ENCODE measurements around the gene RTL5. TPM values are rescaled to one million over a fixed set of nuclear protein-coding genes. Genes with fewer than 3 reads are reported as not detected.

Gene RTL5
- total RNA-seq, 4 donors from 2014 or later = 8.0 to 19.8 (median 13.3) TPM

GRCh38 chrX:72080150-72080549, 51.6 kb downstream of the RTL5 start:
- Histone ChIP-seq H3K4me1 (peaks cover 6 to 51% (median 32%) of the 10 kb centered on the region in 4 donors), H3K4me3 (peak overlapping the region; percentile 21 to 34 (median 30)), H3K36me3 (no peaks in the 10 kb centered on the region), H3K27ac (replicated peaks in 1 of 4) (peak overlapping the region; percentile 32 to 62 (median 55)), H3K9me3 (no peaks in the 10 kb centered on the region), H3K27me3 (peaks cover 0 to 4% (median 0%) of the 10 kb centered on the region in 4 donors)
- intact Hi-C loops (cut with DNase I) = no loop called here
- no peak for DNase-seq (ENCODE audit: extremely low spot score)
- WGBS = 64% methylated on average over 6 of the region's 7 CpGs
- TF ChIP-seq EP300 (IDR thresholded peaks at IDR 0.05) = no peak
- TF ChIP-seq POLR2AphosphoS5 (IDR thresholded peaks at IDR 0.05) = no peak
- TF ChIP-seq POLR2A (IDR thresholded peaks at IDR 0.05; ENCODE audit: low read depth) = no peak
- no peak for TF ChIP-seq CTCF (IDR thresholded peaks at IDR 0.05)

GRCh38 chrX:72079607-72080006, 52.1 kb downstream of the RTL5 start:
- H3K9me3 ChIP-seq = no peaks in the 10 kb centered on the region
- intact Hi-C loops (cut with DNase I) = no loop called here
- H3K36me3 ChIP-seq = no peaks in the 10 kb centered on the region
- peak overlapping the region; percentile 32 to 62 (median 55) for H3K27ac ChIP-seq (replicated peaks in 1 of 4)
- WGBS = 76% methylated on average over 6 of the region's 12 CpGs
- peaks cover 0 to 4% (median 0%) of the 10 kb centered on the region in 4 donors for H3K27me3 ChIP-seq
- no peak for DNase-seq (ENCODE audit: extremely low spot score)
- peak overlapping the region; percentile 21 to 34 (median 30) for H3K4me3 ChIP-seq
- TF ChIP-seq POLR2A (IDR thresholded peaks at IDR 0.05; ENCODE audit: low read depth) (no peak), POLR2AphosphoS5 (IDR thresholded peaks at IDR 0.05) (peak; percentile 25 to 51), CTCF (IDR thresholded peaks at IDR 0.05) (no peak)
- peaks cover 6 to 50% (median 32%) of the 10 kb centered on the region in 4 donors for H3K4me1 ChIP-seq

GRCh38 chrX:72078411-72078810, 53.3 kb downstream of the RTL5 start:
- DNase-seq (ENCODE audit: extremely low spot score) = no peak
- intact Hi-C loops (cut with DNase I) = no loop called here
- H3K4me1 ChIP-seq = peaks cover 6 to 45% (median 27%) of the 10 kb centered on the region in 4 donors
- no peaks in the 10 kb centered on the region for H3K36me3 ChIP-seq
- TF ChIP-seq CTCF (IDR thresholded peaks at IDR 0.05) (no peak), EP300 (IDR thresholded peaks at IDR 0.05) (no peak), POLR2A (IDR thresholded peaks at IDR 0.05; ENCODE audit: low read depth) (no peak), POLR2AphosphoS5 (IDR thresholded peaks at IDR 0.05) (no peak)
- H3K27me3 ChIP-seq = peaks cover 0 to 4% (median 0%) of the 10 kb centered on the region in 4 donors
- H3K9me3 ChIP-seq = no peaks in the 10 kb centered on the region
- 62% methylated on average over 4 of the region's 4 CpGs for WGBS
- H3K27ac ChIP-seq (replicated peaks in 1 of 4) = peak overlapping the region in 1 of 4 donors; percentile 22
- H3K4me3 ChIP-seq = no peak overlapping the region

Other genes starting within 250 kb of the RTL5 start
- 10 to 100 TPM; 10.4 to 31.4 (median 17.7) TPM for gene NHSL2, start 221.1 kb downstream of the RTL5 start, total RNA-seq
- 10 to 100 TPM in 3 of 4 donors, 1 to 10 TPM in 1; 6.8 to 20.4 (median 11.5) TPM for gene PIN4, start 49.8 kb upstream of the RTL5 start, total RNA-seq
- gene ERCC6L, start 107.1 kb upstream of the RTL5 start, total RNA-seq = under 1 TPM in 2 of 4 donors, not detected in 2; 0.06 to 0.13 TPM
- 1,000 to 10,000 TPM in 1 of 4 donors, 100 to 1,000 TPM in 3; 716 to 1,056 (median 798) TPM for gene RPS4X, start 145.3 kb upstream of the RTL5 start, total RNA-seq
- gene CITED1, start 174.0 kb upstream of the RTL5 start, total RNA-seq = 1 to 10 TPM in 2 of 4 donors, under 1 TPM in 2; 0.45 to 1.8 (median 1.2) TPM